Measurements from ENCODE around the gene ULBP2. TPM values are rescaled to one million over a fixed set of nuclear protein-coding genes. Genes with fewer than 3 reads are reported as not detected.
A peak's percentile ranks its signal among the peaks of the same experiment; 100 is the strongest.
"Not testable (repeated sequence)": the region's sequence is repeated elsewhere in the genome, so short reads cannot be mapped to it uniquely, and the experiment has no call there.

The ULBP2 gene
- total RNA-seq, 2 donors from 2014 or later = 0.26 TPM; not detected in 1

- TF ChIP-seq CTCF (IDR thresholded peaks at IDR 0.05) (peak; percentile 68 to 87 (median 82)), POLR2A (IDR thresholded peaks at IDR 0.05) (no peak)
- no peak overlapping the region for H3K4me3 ChIP-seq
- H3K36me3 ChIP-seq (replicated peaks in 1 of 2; ENCODE audit: insufficient read depth in 1 of 2, low read depth in 2 of 2) = no peaks in the 10 kb centered on the region
- H3K9me3 ChIP-seq = no peaks in the 10 kb centered on the region
- peaks cover 0 to 32% of the 10 kb centered on the region in 2 donors for H3K27me3 ChIP-seq
- DNase-seq (peak; percentile 72 to 78 (median 76)), ATAC-seq (peak; percentile 78)
- intact Hi-C loops (cut with DNase I) = loop anchor here (5.0 kb wide), 1 partner anchor 83 kb away; no protein-coding TSS in a partner anchor
- H3K27ac ChIP-seq = no peak overlapping the region
- peaks cover 13% of the 10 kb centered on the region for H3K4me1 ChIP-seq
- 15 to 24% methylated on average over 11 of the region's 11 CpGs for WGBS, 2 donors
These were observed 7.3 kb upstream of the ULBP2 start for GRCh38 chr6:149934249-149935156.

- no peaks in the 10 kb centered on the region for H3K36me3 ChIP-seq (replicated peaks in 1 of 2; ENCODE audit: insufficient read depth in 1 of 2, low read depth in 2 of 2)
- H3K27me3 ChIP-seq = peaks cover 0 to 40% of the 10 kb centered on the region in 2 donors
- TF ChIP-seq CTCF (IDR thresholded peaks at IDR 0.05) (no peak), POLR2A (IDR thresholded peaks at IDR 0.05) (no peak)
- H3K4me1 ChIP-seq = peaks cover 13% of the 10 kb centered on the region
- DNase-seq (no peak), ATAC-seq (no peak)
- intact Hi-C loops (cut with DNase I) = no loop called here
- no peaks in the 10 kb centered on the region for H3K9me3 ChIP-seq
- no peak overlapping the region for H3K4me3 ChIP-seq
- WGBS, 2 donors = 44 to 45% methylated on average over 4 of the region's 4 CpGs
- no peak overlapping the region for H3K27ac ChIP-seq
These were observed 6.6 kb upstream of the ULBP2 start for GRCh38 chr6:149935246-149935645.

GRCh38 chr6:149935668-149936067 is 6.1 kb upstream of the ULBP2 start:
- H3K36me3 ChIP-seq (replicated peaks in 1 of 2; ENCODE audit: insufficient read depth in 1 of 2, low read depth in 2 of 2) = no peaks in the 10 kb centered on the region
- H3K27ac ChIP-seq = no peak overlapping the region
- ATAC-seq = no peak
- DNase-seq = no peak
- peaks cover 13% of the 10 kb centered on the region for H3K4me1 ChIP-seq
- WGBS, 2 donors = 27 to 60% methylated on average over 1 to 2 of the region's 2 CpGs
- H3K27me3 ChIP-seq = peaks cover 0 to 42% of the 10 kb centered on the region in 2 donors
- intact Hi-C loops (cut with DNase I) = no loop called here
- H3K9me3 ChIP-seq = no peaks in the 10 kb centered on the region
- H3K4me3 ChIP-seq = no peak overlapping the region
- TF ChIP-seq POLR2A (IDR thresholded peaks at IDR 0.05) (no peak), CTCF (IDR thresholded peaks at IDR 0.05) (no peak)

- peaks cover 0 to 42% of the 10 kb centered on the region in 2 donors for H3K27me3 ChIP-seq
- H3K9me3 ChIP-seq = no peaks in the 10 kb centered on the region
- 40 to 55% methylated on average over 2 of the region's 2 CpGs for WGBS, 2 donors
- TF ChIP-seq POLR2A (IDR thresholded peaks at IDR 0.05) (no peak), CTCF (IDR thresholded peaks at IDR 0.05) (no peak)
- no peak overlapping the region for H3K4me3 ChIP-seq
- no peak overlapping the region for H3K27ac ChIP-seq
- DNase-seq = no peak
- no peaks in the 10 kb centered on the region for H3K36me3 ChIP-seq (replicated peaks in 1 of 2; ENCODE audit: insufficient read depth in 1 of 2, low read depth in 2 of 2)
- intact Hi-C loops (cut with DNase I) = no loop called here
- H3K4me1 ChIP-seq = peaks cover 16% of the 10 kb centered on the region
- ATAC-seq = no peak
These were observed 5.1 kb upstream of the ULBP2 start for GRCh38 chr6:149936743-149937142.

- H3K27me3 ChIP-seq = peaks cover 0 to 42% of the 10 kb centered on the region in 2 donors
- not testable (repeated sequence) for DNase-seq
These were observed 3.7 kb upstream of the ULBP2 start for GRCh38 chr6:149938013-149938570.

More at GRCh38 chr6:149938013-149938570, 3.7 kb upstream of the ULBP2 start:
- ATAC-seq; H3K27ac ChIP-seq; intact Hi-C loops (cut with DNase I); H3K36me3 ChIP-seq (replicated peaks in 1 of 2; ENCODE audit: insufficient read depth in 1 of 2, low read depth in 2 of 2); H3K9me3 ChIP-seq; H3K4me3 ChIP-seq: not testable (repeated sequence)
- peaks cover 23% of the 10 kb centered on the region for H3K4me1 ChIP-seq
- 2 to 4% methylated on average over 14 to 16 of the region's 20 CpGs for WGBS, 2 donors
